DOHH2 (cell line): ENCODE measurements around the gene TMEM95.
"Not testable (repeated sequence)": the region's sequence is repeated elsewhere in the genome, so short reads cannot be mapped to it uniquely, and the experiment has no call there.

Experiments used
- EZH2phosphoT487 ChIP-seq: fragments of 200-600 bp; sonication (generic); IDR thresholded peaks from 2 replicates; pipeline ENCODE4 v1.6.1; 2017; ENCODE audit warnings: borderline replicate concordance, mild to moderate bottlenecking, antibody characterized with exemption, low read length, moderate library complexity, mixed read lengths
- TF ChIP-seq, protein P1 (sequence below): fragments of 200-600 bp; sonication (generic); IDR thresholded peaks from one replicate; pipeline ENCODE4 v1.5.1; 2014; ENCODE audit warnings: antibody characterized with exemption, mild to moderate bottlenecking, low read depth, low read length; ENCODE audit not compliant: poor library complexity, severe bottlenecking

DNA sequence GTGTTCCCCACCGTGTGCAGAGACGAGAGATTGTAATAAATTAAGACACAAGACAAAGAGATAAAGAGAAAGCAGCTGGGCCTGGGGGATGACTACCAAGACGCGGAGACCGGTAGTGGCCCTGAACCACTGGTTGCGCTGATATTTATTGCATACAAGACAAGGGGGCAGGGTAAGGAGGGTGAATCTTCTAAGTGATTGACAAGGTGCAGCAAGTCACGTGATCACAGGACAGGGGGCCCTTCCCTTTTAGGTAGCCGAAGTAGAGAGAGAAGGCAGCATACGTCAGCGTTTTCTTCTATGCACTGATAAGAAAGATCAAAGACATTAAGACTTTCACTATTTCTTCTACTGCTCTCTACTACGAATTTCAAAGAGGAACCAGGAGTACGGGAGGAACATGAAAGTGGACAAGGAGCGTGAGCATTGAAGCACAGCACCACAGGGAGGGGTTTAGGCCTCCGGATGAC is 22.3 kb upstream of the TMEM95 start:
- TF ChIP-seq, protein P1, sequence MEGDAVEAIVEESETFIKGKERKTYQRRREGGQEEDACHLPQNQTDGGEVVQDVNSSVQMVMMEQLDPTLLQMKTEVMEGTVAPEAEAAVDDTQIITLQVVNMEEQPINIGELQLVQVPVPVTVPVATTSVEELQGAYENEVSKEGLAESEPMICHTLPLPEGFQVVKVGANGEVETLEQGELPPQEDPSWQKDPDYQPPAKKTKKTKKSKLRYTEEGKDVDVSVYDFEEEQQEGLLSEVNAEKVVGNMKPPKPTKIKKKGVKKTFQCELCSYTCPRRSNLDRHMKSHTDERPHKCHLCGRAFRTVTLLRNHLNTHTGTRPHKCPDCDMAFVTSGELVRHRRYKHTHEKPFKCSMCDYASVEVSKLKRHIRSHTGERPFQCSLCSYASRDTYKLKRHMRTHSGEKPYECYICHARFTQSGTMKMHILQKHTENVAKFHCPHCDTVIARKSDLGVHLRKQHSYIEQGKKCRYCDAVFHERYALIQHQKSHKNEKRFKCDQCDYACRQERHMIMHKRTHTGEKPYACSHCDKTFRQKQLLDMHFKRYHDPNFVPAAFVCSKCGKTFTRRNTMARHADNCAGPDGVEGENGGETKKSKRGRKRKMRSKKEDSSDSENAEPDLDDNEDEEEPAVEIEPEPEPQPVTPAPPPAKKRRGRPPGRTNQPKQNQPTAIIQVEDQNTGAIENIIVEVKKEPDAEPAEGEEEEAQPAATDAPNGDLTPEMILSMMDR, result not testable (repeated sequence)
- not testable (repeated sequence) for TF ChIP-seq EZH2phosphoT487
